Colon (tissue), 2 donors: Measurements from ENCODE around the gene HTR7.

Source experiments
- FAIRE-seq: peaks from 2 replicates; lab custom pipeline; 2012; peaks lifted over from hg19 to GRCh38; lab: Jason Lieb, UNC
- donor health status: control.
- donor health status: control.

The HTR7 gene

DNA sequence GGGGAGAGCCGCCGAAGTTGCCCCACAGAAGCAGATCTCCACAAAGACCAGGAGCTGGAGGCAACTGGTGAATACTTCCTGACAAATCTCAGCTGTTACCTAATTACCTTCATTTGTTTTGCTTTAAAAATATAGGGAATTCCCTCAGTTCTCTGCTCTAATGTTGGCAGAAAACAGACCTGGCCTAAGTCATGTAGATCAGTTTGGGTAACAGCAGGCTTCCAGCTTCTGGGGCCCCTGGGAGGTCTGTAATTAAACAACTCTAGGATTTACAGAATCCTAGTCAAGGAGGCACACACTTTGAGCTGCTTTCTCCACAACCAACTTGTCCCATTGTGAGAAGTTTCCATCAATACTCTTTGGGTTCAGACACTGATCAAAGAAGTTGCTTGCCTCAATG is 123.4 kb downstream of the HTR7 start:
- no peak for FAIRE-seq

DNA sequence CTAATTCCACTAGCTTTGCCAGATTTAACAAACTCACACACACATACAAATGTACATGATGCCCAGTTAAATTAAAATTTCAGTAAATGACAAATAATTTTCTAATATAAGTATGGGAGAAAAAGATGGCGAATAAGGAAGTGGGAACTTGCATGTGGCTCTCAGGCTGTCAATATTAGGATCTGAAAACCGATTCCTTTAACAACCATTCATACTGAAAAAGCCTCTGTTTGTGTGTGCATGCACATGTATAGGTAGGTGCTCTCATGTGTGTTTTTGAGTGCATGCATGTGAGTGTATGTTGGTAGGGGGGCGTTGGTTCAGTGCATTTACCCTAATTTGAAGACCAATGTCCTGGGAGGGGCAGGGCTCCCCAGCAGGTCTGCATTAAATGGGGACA is 125.3 kb downstream of the HTR7 start:
- FAIRE-seq = no peak

DNA sequence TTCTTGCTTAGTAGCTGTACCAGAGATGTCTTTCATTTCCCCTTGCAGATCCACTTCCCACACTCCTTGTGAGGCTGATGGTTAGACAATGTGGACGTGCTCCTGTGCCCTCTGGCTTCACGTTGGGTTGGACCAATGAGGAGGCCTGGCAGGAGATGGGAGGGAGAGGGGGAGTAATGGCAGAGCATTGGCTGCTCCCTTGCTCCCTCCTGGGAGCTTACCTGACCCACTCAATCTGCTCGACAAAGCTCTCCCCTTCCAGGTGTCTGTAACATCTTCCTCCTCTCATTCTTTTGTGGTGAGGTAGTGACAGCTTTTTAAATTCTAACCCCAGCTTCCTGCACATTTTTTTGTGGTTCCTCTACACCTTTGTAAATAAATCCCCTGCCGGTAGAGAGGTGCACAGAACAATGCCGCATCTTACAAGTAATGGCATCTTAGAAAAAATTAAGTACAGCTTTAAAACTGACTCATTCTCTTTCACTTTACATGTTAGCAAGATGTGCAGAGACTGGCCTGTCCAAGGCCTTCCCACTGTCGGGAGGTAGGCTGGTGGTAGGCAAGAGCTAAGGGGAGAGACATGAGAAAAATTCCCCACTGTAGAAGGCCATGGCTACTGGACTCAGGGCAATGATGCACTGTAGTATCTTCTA is 134.3 kb downstream of the HTR7 start:
- FAIRE-seq = no peak

DNA sequence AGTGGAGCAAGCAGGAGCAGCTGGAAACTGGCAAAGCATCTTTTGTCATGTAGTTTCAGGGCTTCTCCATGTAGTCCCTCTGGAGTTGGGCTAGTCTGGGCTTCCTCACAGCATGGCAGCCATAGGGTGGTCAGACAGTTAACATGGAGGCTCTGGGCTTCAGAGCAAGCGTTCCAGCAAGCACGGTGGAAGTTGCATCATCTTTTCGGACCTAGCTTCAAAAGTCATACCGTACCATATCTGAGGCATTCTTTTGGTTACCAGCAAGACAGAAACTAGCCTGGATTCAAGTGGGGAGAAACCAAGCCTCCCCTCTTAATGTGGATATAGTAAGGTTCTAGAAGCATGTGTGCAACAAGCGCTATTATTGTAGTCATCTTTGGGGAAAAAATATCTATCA is 135.0 kb downstream of the HTR7 start:
- no peak for FAIRE-seq

DNA sequence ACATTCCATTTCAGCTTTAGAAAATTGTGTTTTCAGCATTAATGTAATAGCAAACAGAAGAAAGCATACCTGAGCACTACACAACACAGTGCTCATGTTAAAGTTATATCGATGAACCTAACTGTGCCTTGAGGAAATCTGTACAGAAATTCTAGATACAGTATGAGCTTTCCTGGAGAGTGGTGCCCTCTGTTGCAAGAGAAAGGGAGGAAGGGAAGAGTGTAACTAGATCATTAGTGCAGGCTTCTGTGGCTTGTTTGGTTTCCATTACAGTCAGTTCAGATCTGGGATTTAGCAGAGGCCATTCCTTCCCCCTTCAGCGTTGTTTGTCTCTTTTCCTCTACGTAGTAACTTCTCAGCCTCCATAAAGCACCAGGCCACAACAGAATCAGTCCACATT is 139.7 kb downstream of the HTR7 start:
- no peak for FAIRE-seq

DNA sequence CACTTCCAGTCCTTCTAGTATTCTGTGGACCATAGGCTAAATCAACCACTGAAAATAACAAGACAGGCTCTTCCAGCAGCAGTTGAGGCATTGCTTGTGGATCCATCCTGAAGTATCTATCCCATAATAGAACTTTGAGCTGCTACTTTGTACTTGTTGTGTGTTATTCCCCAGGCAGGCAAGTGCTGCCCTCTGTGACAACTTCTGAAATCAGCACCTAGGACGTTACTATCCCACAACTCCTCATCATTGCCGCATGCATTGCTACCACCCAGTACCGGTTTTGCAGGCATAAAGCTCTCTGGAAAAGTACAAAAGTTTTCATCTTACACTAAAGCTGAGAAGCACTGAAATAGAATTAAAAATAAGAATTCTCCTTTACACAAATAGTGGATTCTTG is 145.3 kb downstream of the HTR7 start:
- FAIRE-seq = no peak

DNA sequence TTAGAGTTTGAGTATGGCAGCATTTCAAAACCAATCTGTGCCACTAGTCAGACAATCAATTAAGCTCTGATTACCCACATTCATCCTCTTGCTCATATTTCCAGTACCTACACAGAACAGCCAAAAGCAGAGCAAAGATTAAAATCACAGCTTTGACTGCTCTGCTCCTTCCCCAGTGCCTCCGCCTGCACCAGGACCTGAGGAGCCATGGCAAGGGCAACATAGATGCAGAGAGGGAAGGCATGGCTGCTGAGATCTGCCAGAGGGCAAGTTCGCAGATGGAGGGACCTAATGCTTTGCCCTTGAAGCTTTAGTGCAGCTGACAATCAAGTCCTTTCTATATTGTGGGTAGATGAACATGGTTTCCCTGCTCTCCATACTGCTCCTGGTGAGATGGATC is 148.1 kb downstream of the HTR7 start:
- no peak for FAIRE-seq

DNA sequence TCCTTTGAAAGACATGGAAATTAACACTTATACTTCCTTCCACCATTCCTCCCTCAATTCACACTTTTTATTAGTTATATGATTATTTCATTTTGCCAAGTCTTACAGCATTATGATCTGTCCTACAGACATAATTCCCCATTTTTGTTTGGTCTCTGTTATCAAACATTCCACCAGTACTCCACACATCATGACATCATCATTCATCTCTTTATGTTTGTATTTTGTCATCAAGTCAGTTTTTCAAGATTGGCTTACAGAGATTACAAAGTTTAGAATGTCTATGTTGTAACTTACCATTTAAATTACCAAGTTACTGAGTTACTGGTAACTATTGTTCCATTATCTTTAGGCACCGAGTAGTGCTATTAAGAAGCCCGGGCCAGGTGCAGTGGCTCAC is 150.2 kb downstream of the HTR7 start:
- FAIRE-seq = no peak

DNA sequence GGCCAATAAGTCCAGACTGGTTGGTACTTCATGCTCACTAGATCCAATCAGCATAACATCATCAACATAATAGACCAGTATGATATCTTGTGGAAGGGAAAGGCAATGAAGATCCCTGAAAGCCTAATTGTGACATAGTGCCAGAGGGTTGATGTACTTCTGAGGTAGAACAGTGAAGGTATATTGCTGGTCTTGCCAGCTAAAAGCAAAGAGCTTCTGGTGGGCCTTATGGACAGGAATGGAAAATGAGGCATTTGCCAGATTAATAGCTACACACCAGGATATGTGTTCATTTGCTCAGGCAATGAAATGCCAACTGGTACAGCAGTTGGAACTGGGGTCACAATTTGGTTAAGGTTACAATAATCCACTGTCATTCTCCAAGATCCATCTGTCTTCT is 156.4 kb downstream of the HTR7 start:
- FAIRE-seq = no peak

DNA sequence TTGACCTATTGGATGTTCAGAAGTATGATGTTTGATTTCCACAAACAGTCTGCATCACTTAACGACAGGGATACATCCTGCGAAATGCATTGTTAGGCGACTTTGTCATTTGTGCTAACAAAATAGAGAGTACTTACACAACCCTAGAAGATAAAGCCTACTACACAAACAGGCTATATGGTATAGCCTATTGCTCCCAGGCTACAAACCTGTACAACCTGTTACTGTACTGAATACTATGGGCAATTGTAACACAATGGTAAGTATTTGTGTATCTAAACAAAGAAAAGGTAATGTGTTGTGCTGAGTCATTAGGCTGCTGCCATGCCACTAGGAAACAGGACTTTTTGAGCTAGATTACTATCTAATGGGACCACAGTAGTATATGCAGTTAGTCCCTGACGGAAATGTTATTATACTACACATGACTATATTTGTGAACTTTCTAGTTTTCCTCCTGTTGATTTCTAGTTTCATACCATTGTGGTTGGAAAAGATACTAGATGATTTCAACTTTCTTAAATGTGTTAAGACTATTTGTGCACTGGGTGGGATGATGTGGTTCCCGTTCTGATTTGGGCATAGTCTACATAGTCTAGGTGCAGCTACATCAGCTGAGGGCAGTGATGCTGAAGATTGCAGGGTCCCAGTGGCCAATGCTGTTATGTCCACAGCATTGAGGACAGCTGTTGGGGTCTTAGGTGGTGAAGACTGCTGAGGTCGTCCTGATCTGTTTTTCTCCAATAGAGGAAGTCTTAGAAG is 161.7 kb downstream of the HTR7 start:
- no peak for FAIRE-seq
